Measurements from ENCODE around the gene ADAR. TPM values are rescaled to one million over a fixed set of nuclear protein-coding genes. Genes with fewer than 3 reads are reported as not detected.

ADAR gene
- total and polyA plus RNA-seq, 2 of the 4 experiments (the other 2 are of a cell fraction), result 70.9 to 131 TPM

DNA sequence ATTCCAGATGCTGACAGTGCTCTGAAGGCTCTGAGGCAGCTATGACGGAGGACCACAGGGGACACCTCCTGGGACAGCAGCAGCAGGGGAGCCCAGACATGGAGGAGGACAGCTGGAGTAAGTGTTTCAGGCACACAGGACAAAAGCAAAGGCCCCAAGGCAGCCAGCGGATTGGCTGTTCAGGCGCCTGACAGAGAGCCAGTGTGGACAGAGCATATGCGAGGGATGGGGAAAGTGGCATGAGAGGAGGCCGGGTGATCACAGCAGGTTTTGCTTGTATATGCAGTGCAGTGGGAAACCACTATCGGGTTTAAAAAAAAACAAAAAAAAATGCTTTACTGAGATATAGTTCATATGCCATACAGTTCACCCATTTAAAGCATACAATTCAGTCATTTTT, 21.3 kb downstream of the ADAR start:
- H3K23ac ChIP-seq (ENCODE audit: low read depth, low read length), result no peak overlapping the region
- ChIA-PET POLR2A (ENCODE audit: unreplicated experiment) (no interaction called here), CTCF (no interaction called here)
- H3K4me2 ChIP-seq (ENCODE audit: low read depth, low read length), result no peak overlapping the region
- H3K9me3 ChIP-seq (ENCODE audit: control insufficient read depth, insufficient read depth, low read length), result no peaks in the 10 kb centered on the region
- no peak overlapping the region for H3K4ac ChIP-seq (ENCODE audit: low read depth, low read length)
- H2AK9ac ChIP-seq (replicated peaks; ENCODE audit: low read depth, low read length, poor library complexity), result no peak overlapping the region
- H3K27ac ChIP-seq (ENCODE audit: insufficient read depth, low read length), result no peak overlapping the region
- H4K5ac ChIP-seq (ENCODE audit: low read depth, low read length), result no peak overlapping the region
- H4K91ac ChIP-seq (ENCODE audit: insufficient read depth, low read depth, low read length), result no peak overlapping the region
- H2BK5ac ChIP-seq (ENCODE audit: low read depth, low read length, poor library complexity, severe bottlenecking), result no peak overlapping the region
- H2AFZ ChIP-seq (replicated peaks; ENCODE audit: low read length, poor library complexity), result no peak overlapping the region
- H3K36me3 ChIP-seq (ENCODE audit: control insufficient read depth, insufficient read depth, low read length), result peaks cover 86% of the 10 kb centered on the region
- H4K20me1 ChIP-seq (ENCODE audit: insufficient read depth, low read length), result peaks cover 50% of the 10 kb centered on the region
- H2AK5ac ChIP-seq (ENCODE audit: low read depth, low read length), result no peak overlapping the region
- no peak overlapping the region for H3K4me3 ChIP-seq (ENCODE audit: insufficient read depth, low read depth, low read length)
- peaks cover 11 to 57% of the 10 kb centered on the region in 2 experiments for H3K79me1 ChIP-seq (ENCODE audit: low read depth in 1 of 2, low read length in 2 of 2)
- no peak overlapping the region for H2BK15ac ChIP-seq (ENCODE audit: low read depth, low read length)
- peaks cover 18% of the 10 kb centered on the region for H3K9me1 ChIP-seq (ENCODE audit: insufficient read depth, low read length)
- H3K14ac ChIP-seq (replicated peaks; ENCODE audit: low read depth, low read length), result no peak overlapping the region
- no peak overlapping the region for H2BK120ac ChIP-seq (ENCODE audit: low read depth, low read length)
- in situ Hi-C loops (cut with MboI; ENCODE audit: low sequenced_read_pairs), result no loop called here
- no peak overlapping the region for H2BK20ac ChIP-seq (ENCODE audit: low read depth, low read length)
- DNase-seq (no peak), ATAC-seq (ENCODE audit: low read depth) (no peak)
- TF ChIP-seq, protein P1, sequence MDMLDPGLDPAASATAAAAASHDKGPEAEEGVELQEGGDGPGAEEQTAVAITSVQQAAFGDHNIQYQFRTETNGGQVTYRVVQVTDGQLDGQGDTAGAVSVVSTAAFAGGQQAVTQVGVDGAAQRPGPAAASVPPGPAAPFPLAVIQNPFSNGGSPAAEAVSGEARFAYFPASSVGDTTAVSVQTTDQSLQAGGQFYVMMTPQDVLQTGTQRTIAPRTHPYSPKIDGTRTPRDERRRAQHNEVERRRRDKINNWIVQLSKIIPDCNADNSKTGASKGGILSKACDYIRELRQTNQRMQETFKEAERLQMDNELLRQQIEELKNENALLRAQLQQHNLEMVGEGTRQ (IDR thresholded peaks at IDR 0.05; ENCODE audit: low read depth, low read length), result no peak
- TF ChIP-seq NFE2L2 (IDR thresholded peaks at IDR 0.05; ENCODE audit: low read depth, low read length) (no peak), CHD1 (IDR thresholded peaks at IDR 0.05; ENCODE audit: low read depth, low read length) (no peak), SMC3 (IDR thresholded peaks at IDR 0.05; ENCODE audit: low read depth, low read length) (no peak), CEBPB (IDR thresholded peaks at IDR 0.05; ENCODE audit: low read depth, low read length) (no peak), RAD21 (IDR thresholded peaks at IDR 0.05; ENCODE audit: low read length) (no peak), MAFK (IDR thresholded peaks at IDR 0.05; ENCODE audit: low read depth, low read length) (no peak), RFX5 (IDR thresholded peaks at IDR 0.05; ENCODE audit: low read depth, low read length) (no peak), POLR2A (IDR thresholded peaks at IDR 0.05; ENCODE audit: low read depth, low read length) (no peak), MXI1 (IDR thresholded peaks at IDR 0.05; ENCODE audit: borderline replicate concordance, low read depth, low read length) (no peak), MAZ (IDR thresholded peaks at IDR 0.05; ENCODE audit: borderline replicate concordance, low read depth, low read length) (no peak), FOS (IDR thresholded peaks at IDR 0.05; ENCODE audit: low read depth, low read length) (no peak), RCOR1 (IDR thresholded peaks at IDR 0.05; ENCODE audit: insufficient replicate concordance, low read length) (no peak), BHLHE40 (IDR thresholded peaks at IDR 0.05; ENCODE audit: low read depth, low read length) (no peak)
- TF ChIP-seq, protein P2, sequence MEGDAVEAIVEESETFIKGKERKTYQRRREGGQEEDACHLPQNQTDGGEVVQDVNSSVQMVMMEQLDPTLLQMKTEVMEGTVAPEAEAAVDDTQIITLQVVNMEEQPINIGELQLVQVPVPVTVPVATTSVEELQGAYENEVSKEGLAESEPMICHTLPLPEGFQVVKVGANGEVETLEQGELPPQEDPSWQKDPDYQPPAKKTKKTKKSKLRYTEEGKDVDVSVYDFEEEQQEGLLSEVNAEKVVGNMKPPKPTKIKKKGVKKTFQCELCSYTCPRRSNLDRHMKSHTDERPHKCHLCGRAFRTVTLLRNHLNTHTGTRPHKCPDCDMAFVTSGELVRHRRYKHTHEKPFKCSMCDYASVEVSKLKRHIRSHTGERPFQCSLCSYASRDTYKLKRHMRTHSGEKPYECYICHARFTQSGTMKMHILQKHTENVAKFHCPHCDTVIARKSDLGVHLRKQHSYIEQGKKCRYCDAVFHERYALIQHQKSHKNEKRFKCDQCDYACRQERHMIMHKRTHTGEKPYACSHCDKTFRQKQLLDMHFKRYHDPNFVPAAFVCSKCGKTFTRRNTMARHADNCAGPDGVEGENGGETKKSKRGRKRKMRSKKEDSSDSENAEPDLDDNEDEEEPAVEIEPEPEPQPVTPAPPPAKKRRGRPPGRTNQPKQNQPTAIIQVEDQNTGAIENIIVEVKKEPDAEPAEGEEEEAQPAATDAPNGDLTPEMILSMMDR (conservative IDR thresholded peaks at IDR 0.05; ENCODE audit: low read depth, low read length), result no peak
- TF ChIP-seq, protein P3, sequence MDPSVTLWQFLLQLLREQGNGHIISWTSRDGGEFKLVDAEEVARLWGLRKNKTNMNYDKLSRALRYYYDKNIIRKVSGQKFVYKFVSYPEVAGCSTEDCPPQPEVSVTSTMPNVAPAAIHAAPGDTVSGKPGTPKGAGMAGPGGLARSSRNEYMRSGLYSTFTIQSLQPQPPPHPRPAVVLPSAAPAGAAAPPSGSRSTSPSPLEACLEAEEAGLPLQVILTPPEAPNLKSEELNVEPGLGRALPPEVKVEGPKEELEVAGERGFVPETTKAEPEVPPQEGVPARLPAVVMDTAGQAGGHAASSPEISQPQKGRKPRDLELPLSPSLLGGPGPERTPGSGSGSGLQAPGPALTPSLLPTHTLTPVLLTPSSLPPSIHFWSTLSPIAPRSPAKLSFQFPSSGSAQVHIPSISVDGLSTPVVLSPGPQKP (IDR thresholded peaks at IDR 0.05; ENCODE audit: borderline replicate concordance, low read depth, low read length), result no peak
- intact Hi-C loops (cut with micrococcal nuclease), result no loop called here
- H3K9ac ChIP-seq (ENCODE audit: low read depth, low read length), result no peak overlapping the region
- 100% methylated on average over 1 of the region's 6 CpGs; no CpG with 5 or more reads in 1 of the 2 experiments for WGBS, 2 experiments (ENCODE audit: extremely low coverage in 2 of 2, insufficient read length in 1 of 2)
- H3K56ac ChIP-seq (ENCODE audit: extremely low read depth, insufficient read depth, low read length), result no peak overlapping the region
- no peak overlapping the region for H4K8ac ChIP-seq (ENCODE audit: low read depth in 2 of 2, low read length in 2 of 2)
- dilution Hi-C loops (cut with HindIII; ENCODE audit: low sequenced_read_pairs, unreplicated experiment), result no loop called here
- BruUV-seq (replicated peaks), result no TSS peak
- peaks cover 11% of the 10 kb centered on the region for H3K4me1 ChIP-seq (ENCODE audit: control insufficient read depth, insufficient read depth, low read length)
- H3K27me3 ChIP-seq (ENCODE audit: control insufficient read depth, insufficient read depth, low read length), result no peaks in the 10 kb centered on the region
- no peak overlapping the region for H3K18ac ChIP-seq (ENCODE audit: low read depth, low read length)
